Activated CD4-positive, CD25-positive, alpha-beta regulatory T cell (primary cell): Measurements from ENCODE around the gene OXSR1.
"Not testable (repeated sequence)": the region's sequence is repeated elsewhere in the genome, so short reads cannot be mapped to it uniquely, and the experiment has no call there.

Experiments
- DNase-seq, 4 experiments: peaks; one replicate each; lab custom pipeline; 2025; lab: John Stamatoyannopoulos, UW

The OXSR1 gene

DNA sequence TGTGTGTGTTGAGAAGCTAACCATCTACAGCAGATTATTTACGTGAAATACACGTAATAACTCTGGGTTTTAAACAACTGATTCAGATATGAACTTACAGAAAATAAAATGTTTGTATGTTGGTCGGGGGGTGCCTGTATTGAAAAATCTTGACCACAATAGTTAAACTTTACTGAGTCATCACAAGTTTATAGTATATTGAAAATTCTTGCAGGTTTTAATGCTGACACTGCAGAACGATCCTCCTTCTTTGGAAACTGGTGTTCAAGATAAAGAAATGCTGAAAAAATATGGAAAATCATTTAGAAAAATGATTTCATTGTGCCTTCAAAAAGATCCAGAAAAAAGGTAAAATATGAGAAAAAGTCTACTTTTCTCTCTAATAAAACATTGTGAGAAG lies 59.0 kb downstream of the OXSR1 start:
- no peak for DNase-seq

DNA sequence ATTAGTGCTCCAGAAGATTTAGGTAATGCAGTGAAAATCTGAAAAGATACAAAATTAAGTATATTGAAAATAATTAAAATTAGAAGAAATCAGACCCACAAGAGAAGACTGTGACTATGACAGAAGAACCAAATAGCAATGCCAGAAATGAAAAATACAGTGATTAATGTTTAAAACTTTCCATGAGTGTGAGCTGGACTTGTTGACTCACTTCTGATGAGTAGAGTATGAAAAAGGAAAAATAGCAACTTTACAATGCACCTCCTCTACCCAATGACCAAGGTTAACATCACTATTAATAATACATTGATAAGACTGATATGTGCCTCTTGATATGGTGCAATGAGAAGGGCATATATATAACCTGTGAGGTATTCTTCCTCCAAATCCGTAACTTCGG lies 60.9 kb downstream of the OXSR1 start:
- DNase-seq, result no peak

DNA sequence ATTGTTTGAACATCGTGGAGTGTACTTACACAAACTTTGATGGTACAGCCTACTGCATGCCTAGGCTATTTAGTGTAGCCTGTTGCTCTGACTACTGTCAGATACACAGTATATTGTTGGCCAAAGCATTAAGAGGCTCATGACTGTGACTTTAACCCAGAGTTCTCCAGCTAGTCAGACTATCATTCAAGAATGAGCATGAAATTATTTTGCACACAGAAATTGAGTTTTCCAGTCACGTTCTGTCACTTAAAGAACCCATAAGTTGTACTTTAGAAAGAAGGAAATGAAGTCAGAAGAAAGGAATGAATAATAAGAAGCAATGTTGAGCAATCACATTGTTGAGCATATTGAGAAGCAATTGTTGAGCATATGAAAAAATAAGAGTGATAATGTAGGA lies 62.7 kb downstream of the OXSR1 start:
- DNase-seq, result no peak

DNA sequence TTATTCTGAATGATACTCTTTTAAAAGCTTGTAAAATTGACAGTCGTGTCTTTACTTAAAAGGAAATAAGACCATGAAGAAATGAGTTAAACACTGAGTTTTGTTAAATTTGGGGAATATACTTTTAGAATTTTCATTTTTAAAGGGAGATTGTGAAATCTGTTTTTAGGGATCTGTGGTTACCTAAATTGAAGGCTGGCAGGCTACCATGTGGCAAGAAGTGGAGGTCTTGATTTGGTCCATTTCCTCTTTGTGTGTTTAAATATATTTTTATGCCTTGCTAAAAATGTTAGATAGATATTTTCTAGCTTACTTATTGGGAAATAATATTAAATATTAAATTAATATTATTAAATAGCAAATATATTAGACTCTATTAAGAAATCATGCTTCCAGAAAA lies 63.7 kb downstream of the OXSR1 start:
- no peak for DNase-seq

DNA sequence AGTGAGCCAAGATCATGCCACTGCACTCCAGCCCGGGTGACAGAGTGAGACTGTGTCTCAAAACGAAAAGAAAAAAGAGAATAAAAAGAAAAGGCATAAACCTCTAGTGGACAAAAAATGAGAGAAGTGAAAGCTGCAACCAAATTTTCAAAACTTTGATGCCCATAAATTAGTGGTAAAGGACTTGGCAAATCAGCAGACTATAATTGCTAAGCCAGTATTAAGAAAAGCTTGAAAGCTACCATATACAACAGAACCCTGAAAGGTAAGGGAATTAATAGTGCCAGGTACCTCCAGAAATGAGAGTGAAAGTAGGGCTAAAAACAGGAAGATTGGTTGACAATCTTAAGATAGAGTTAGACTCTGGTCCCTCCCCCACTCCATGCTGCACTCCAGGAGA lies 67.4 kb downstream of the OXSR1 start:
- DNase-seq, result no peak

DNA sequence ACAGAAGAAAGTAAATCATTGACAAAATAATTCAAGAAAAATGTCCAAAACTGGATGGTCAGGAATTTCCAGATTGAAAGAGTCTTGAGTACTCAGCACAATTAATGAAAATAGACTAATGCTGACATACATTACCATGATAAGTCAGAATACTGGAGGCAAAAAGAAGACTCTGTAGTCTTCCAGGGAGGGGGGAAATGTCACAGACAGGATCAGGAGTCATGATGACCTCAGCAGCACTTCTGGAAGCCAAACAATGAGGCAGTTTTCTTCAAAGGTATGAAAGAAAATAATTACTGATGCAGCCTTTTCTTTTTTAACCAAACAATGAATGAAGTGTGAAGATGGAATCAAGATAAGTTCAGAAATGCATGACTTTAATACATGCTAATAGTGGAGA lies 70.1 kb downstream of the OXSR1 start:
- DNase-seq, result no peak

DNA sequence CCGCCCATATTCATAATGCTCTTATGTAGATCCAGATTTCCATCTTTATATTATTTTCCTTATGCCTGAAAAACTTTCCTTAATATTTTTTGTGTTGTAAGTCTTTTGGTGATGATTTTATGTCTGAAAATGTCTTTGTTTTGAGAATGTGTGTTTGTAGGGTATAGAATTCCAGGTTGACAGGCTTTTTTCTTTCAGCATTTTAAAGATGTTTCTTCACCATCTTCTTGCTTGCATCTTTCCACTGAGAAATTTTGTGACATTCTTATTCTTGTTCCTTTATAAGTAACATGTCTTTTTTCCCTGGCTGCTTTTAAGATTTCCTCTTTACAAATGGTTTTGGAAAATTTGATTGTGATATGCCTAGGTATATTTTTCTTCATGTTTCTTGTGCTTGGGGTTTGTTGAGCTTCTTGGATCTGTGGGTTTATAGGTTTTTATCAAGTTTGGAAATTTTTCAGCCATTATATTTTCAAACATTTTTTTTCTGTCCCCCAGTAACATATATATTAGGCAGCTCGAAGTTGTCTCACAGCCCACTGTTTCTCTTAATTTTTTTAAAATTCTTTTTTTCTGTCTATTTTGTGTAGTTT lies 73.2 kb downstream of the OXSR1 start:
- DNase-seq, result no peak

DNA sequence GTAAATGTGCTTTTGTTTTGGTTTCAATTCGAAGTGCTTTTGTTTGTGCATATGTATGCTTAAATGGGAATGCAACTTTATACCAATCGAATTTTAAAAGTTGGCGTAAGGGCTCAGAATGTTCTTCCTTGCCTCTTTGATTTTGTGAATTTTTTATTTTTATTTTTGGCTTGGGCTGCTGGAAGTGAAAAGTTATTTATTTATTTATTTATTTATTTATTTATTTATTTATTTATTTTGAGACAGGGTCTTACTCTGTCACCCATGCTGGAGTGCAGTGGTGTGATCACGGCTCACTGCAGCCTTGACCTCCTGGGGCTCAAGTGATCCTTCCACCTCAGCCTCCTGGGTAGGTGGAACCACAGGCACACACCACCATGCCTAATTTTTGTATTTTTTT lies 77.5 kb downstream of the OXSR1 start:
- not testable (repeated sequence) for DNase-seq

DNA sequence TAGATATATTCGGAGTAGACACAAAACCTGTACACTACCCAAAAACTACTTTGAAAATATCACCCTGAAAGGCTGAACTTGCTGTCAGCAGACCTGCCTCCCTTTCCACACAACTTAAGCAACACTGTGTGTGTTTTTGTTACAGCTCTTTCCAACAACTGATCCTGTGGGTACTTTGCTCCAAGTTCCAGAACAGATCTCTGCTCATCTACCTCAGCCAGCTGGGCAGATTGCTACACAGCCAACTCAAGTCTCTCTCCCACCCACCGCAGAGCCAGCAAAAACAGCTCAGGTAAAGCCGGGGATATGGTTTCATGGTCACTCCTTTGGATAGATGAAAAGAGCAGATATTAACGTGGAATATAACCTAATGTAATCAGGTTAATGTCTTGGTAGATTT lies 80.6 kb downstream of the OXSR1 start:
- no peak for DNase-seq

DNA sequence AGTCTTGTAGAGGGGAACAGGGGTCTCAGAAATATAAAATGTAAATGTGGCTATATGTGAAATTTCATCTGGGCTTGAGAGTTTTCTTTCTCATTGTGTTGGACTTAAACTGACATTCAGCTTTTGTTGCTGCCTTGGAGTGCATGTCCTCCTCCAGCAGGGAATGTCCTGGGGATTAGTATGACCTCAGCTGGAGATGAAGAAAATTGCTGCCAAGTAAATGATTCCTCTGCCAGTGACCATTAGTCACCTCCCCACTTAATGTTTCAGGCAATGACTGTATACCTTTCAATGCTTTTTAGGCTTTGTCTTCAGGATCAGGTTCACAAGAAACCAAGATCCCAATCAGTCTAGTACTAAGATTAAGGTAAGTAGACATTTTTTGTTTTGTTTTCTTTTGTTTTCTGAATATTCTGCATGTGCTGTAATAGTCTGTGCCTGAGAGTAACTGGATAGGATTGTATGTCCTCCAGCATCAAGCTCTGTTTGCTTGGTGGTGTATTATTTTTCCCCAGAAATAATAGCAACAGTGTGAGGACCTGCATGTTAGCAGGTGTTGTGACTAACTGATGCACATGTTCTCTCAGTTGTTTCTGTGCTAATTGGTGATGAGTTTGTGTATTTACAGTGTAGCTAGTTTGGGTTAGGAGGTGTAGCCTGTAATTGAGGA lies 82.2 kb downstream of the OXSR1 start:
- DNase-seq, result no peak

DNA sequence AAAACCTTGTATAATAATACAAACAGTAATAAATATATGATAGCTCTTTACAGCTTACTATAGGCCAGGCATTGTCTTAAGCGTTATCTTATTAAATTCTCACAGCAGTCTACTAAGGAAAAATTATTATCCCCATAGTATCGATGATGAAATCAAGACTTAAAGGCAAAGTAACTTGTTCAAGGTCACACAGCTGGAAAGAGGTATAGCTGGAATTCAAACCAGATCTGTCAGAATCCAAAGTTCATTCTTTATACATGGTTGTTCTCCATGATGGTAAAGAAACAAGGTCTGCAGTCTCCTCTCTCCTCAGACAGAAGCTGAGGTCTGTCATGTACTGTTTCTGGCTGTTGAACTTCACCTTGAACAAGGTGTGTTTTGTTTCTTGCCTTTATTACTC lies 84.9 kb downstream of the OXSR1 start:
- no peak for DNase-seq

DNA sequence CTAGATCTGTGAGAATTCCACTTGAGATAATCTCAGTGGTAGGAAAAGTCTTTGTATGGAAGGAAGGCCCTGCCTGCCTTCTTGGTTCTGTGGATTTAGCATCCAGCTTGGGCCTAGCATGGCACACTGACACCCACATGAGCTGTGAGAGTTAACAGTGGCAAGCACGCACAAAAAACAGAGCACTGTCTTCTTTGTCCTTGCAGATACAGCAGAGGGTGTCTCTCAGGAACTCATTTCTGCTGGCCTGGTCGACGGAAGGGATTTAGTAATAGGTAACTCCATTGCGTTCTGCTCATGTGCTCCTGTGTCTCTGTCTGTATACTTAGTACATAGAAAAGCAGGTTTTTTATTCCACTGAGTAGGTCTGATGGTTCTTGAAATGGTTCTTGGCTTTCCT lies 85.9 kb downstream of the OXSR1 start:
- no peak for DNase-seq

DNA sequence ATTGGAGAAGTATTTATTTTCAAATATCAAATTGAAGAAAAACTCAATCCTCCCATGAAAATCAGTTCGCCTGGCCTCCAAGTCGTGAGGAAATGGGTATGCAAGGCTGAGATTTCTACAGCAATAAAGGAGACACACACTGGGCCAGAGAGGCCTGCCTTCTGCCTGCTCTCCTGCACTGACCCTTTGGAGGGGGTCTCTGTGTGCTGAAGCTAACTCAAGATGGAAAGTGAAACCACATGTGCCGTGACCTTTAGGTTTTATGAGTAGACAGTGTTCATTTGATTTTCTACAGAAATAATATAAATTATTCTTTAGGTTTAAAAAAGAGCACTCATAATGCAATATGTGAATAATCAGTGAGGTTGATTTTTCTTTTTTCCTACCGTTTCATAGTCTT lies 88.4 kb downstream of the OXSR1 start:
- no peak for DNase-seq

DNA sequence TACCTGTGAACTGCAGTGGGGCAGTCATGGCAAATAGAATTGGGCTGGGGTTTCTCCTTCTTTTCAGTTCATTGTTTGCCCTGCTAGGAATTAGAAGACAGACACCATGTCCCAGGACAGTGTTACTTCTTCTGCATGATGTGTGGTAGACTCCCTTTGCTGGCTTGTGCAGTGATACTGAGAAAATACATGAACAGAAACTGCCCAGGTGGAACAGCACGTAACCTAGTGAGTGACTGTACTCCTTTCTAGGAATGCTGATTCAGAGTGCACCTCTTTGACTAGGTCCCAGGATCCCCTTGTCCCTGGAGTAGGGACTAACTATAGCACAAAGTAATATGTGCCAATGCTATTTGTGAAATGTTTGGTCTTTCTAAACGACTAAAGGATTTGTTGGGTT lies 89.5 kb downstream of the OXSR1 start:
- no peak for DNase-seq

DNA sequence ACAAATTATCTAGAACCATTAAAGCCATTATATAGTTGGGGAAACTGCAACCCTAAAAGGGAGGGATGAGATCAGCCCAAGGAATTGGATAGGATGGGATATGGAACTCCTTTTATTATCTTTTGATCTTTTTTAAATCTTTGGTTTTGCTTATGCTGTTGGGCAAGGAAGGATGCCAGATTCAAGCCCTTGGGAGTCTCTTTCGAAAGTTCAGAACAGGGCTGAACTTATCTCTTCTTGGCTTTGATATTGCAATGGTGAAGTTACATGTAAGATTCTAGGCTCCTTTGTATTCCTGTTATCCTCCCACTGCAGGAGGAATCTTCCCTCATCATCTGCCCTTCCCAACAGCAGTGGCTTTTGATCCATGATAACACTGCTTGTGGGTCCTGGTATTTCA lies 90.3 kb downstream of the OXSR1 start:
- no peak for DNase-seq

DNA sequence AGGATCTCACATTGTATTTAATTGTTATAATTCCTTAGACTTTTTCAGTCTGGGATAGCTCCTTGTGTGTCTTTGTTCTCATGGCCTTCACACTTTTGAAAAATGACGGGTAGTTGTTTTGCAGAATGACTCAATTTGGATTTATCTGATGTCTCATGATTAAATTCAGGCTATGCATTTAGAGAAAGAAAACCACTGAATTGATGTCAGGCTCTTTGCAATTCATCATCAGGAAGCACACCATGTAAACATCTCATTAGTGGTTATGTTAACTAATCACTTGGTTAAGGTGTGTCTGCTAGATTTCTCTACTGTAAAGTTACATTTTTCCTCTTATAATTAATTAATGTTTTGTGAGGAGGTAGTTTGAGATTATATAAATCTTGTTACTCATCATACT lies 92.2 kb downstream of the OXSR1 start:
- DNase-seq, result no peak

DNA sequence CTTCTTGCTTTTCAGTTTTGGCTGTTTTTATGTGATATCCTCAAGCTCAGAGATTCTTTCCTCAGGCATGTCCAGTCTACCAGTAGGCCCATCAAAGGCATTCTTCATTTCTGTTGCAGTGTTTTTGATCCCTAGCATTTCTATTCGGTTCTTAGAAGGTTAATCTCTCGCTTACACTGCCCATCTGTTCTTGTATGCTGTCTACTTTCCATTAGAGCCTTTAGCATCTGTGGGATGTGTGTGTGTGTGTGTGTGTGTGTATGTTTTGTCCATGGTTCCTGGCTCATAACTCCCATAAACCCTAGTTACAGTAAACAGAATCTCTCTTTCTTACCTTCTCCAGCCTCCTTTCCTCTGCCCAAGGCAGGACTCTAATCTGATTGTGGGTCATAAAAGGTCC lies 95.1 kb downstream of the OXSR1 start:
- no peak for DNase-seq

DNA sequence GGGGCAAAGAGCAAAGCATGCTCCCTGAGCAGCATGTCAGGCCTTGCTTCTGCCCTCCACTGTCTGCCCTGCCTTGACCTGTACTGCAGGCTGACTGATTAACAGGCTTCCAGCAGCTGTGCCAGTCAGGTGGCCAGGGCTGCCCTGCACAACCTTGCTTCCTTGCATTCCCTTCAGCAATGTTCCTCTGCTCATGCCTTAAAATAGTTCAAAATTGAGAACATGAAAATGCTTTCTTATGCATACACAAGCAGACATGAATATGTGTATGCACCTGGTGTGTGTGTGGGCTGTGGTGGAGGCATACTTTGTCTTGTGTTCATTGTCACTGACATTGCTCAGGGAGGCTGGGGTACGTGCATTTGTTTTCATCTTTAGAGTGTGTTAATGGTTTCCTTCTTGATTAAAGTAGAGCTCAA lies 99.0 kb downstream of the OXSR1 start:
- DNase-seq, result no peak

DNA sequence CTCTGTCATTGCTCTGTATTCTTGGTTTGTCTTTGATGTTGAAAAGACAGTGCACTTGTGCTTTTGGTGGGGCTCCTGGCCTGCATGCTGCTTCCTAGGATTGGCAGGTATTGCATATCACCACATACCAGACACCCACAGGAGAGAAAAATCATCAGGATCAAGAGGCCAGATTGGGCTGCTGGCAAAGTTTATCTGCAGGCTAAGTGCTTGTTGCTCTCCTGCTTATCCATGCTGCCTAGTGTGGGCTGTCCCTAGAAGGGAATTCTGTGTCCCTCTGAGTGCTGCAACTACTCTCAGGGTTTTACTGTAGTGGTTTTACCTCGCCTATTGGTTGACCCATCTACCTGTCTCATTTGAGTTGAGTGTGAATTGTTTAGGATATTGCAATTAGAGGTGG lies 99.4 kb downstream of the OXSR1 start:
- no peak for DNase-seq

DNA sequence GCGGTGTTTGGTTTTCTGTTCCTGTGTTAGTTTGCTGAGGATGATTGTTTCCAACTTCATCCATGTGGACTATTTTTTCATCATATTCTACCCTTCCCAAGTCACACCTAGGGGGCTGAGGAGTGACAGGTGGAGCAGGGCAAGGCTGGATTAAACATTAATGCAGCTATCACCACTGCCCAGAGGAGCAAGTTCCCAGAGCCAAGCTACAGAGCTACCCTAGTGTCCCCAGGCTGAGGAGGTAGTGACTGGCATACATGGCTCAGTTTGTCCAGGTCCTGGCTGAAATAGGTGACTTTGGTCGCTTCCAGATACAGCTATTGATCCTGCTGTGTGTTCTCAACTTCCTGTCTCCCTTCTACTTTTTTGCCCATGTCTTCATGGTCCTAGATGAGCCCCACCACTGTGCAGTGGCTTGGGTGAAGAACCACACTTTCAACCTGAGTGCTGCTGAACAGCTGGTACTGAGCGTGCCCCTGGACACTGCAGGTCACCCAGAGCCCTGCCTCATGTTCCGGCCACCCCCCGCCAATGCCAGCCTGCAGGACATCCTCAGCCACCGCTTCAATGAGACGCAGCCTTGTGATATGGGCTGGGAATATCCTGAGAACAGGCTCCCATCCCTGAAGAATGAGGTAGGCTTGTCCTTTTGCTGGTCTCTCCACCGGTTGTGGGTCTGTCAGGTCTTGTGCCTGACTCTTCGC lies 100.4 kb downstream of the OXSR1 start, which contains the start of gene SLC22A13:
TSS of gene SLC22A13 (plus strand) at position 209 of the 704 bp plus-strand sequence. CDS start at position 258, 49 bp downstream.
- no peak for DNase-seq

DNA sequence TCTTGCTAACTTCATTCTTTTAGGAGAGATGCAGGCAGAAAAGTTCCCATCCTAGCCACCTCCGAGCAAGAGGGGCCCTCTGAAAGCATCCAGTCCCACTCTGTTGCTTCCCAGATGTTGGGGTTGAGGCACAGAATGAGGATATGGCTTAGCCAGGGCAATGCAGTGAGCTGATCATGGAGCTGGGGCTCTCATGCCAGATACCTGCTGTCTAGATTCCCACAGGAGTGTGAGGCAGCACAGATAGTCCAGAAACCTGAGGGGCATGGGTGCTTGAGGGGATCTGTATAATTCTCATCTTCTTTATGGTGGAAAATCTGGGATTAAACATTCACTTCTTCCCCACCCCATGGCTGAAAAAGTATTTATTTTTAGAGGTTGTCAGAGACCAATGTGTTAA lies 101.5 kb downstream of the OXSR1 start:
- no peak for DNase-seq

DNA sequence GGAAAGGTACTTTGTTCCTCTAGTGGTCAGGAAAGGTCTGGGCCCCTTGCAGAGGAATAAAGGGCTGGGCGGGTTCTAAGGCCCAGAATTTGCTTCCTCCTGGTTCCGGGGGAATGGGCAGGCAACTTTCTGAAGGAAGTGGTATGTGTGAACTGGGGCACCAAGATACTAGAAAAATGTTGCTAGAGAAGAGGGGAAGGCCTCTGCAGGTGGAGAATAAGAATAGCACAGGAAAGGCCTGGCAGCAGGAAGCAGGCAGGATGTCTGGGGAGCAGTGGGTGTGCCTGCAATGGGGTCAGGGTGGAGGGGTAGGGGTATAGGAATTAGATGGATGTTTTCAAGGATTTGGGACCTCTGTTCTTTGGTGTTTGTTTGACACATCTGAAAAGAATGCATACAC lies 102.3 kb downstream of the OXSR1 start:
- DNase-seq, result no peak

DNA sequence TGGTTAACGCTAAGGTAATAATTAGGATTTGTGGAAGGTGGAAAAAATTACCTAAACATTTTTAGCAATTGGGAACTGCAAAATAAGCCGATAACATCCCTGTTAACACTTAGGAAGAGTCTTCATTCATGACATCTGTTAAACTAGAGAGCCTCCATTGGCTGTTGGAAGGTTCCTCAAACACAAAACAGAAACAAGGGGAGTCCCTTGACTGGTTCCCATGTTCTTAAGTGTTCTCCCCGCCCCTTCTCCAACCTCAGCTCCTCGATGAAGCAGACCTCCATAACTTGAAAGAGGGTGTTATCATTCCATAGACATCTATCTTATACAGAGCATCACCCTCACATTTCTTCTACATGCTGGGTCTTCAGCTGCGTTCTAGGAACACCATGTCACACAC lies 102.8 kb downstream of the OXSR1 start:
- no peak for DNase-seq

DNA sequence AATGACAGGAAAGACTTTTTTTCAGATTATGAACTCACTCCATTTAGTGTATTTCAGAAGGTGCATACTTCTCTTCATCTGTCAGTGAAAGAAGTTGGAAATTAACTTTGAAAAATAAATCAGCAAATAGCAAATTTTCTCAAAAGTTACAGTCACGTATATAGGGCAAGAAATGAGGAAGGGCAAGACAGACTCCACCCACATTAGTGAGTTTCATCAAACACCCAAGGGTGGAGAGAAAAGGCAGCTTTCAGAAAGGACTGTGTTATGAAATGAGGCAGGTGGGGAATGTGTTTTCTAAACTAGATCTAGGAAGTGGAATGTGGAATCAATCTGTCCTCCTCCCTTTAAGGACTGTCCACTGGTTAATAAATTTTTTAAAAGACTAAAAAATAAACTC lies 103.2 kb downstream of the OXSR1 start:
- no peak for DNase-seq
